ENCODE data around the gene SLC5A12. TPM values are rescaled to one million over a fixed set of nuclear protein-coding genes. Genes with fewer than 3 reads are reported as not detected.

SLC5A12 gene
- total and polyA plus RNA-seq, 10 of the 15 experiments (the other 5 are each of a cell fraction or from before 2014, with no cell fraction given): 0.06 to 0.15 TPM; not detected in 8

GRCh38 chr11:26675233-26675928, 46.5 kb downstream of the SLC5A12 start:
- Histone ChIP-seq H3K4me1 (ENCODE audit: control insufficient read depth, insufficient read depth, low read length) (no peaks in the 10 kb centered on the region), H3K27ac (ENCODE audit: control insufficient read depth, insufficient read depth) (no peak overlapping the region), H4K20me1 (ENCODE audit: control insufficient read depth, insufficient read depth) (no peaks in the 10 kb centered on the region), H3K4me3 (no peak overlapping the region), H3K9me3 (replicated peaks; ENCODE audit: control insufficient read depth, insufficient read depth, low read length) (no peaks in the 10 kb centered on the region), H3K9ac (ENCODE audit: control insufficient read depth, insufficient read depth, low read length) (no peak overlapping the region), H3K36me3 (ENCODE audit: control insufficient read depth in 2 of 2, insufficient read depth in 2 of 2, low read length in 1 of 2) (no peaks in the 10 kb centered on the region), H2AFZ (ENCODE audit: control insufficient read depth, low read depth, low read length) (0 out of 2 replicates have a peak overlapping the region, but pooled peaks have one; percentile 15), H3K27me3 (replicated peaks in 1 of 2; ENCODE audit: control insufficient read depth in 2 of 2, insufficient read depth in 2 of 2, low read length in 1 of 2) (no peaks in the 10 kb centered on the region), H3K79me2 (ENCODE audit: control insufficient read depth, insufficient read depth, low read length) (no peaks in the 10 kb centered on the region), H3K4me2 (ENCODE audit: control insufficient read depth, insufficient read depth) (no peak overlapping the region; the same call in 1 of the 2 replicates)
- BruUV-seq (replicated peaks): no TSS peak
- in situ Hi-C loops (cut with MboI) (no loop called here), intact Hi-C loops (cut with micrococcal nuclease; ENCODE audit: unreplicated experiment) (no loop called here)
- ATAC-seq (peak; percentile 55), DNase-seq (ENCODE audit: low read depth, low spot score) (no peak), FAIRE-seq (no peak)
- 0% methylated on average over 2 of the region's 2 CpGs for WGBS (ENCODE audit: insufficient coverage, insufficient replicate concordance, low lambda C conversion rate, missing lambda C conversion rate)
- ChIA-PET RAD21 (ENCODE audit: unreplicated experiment) (no interaction called here), CTCF (interaction anchor here (0.6 to 1.3 kb wide), 2 partner anchors 78 to 508 kb away, joined by 3 read pairs; no protein-coding TSS in a partner anchor), POLR2A (no interaction called here), SMC1A (ENCODE audit: uncharacterized antibody, unreplicated experiment) (no interaction called here)
- TF ChIP-seq RAD21 (IDR thresholded peaks at IDR 0.05; ENCODE audit: insufficient read depth, low read depth, low read length): no peak
- no peak for TF ChIP-seq ZBED1 (IDR thresholded peaks at IDR 0.05; ENCODE audit: borderline replicate concordance)
- no peak for TF ChIP-seq ZZZ3 (IDR thresholded peaks at IDR 0.05; ENCODE audit: control insufficient read depth, insufficient read length, low read depth)
- TF ChIP-seq E4F1 (IDR thresholded peaks at IDR 0.05; ENCODE audit: borderline replicate concordance, partially characterized antibody): no peak
- TF ChIP-seq EED (IDR thresholded peaks at IDR 0.05; ENCODE audit: low read depth): no peak
- TF ChIP-seq NFYA (IDR thresholded peaks at IDR 0.05; ENCODE audit: borderline replicate concordance, low read depth, low read length): no peak
- TF ChIP-seq PBX3 (IDR thresholded peaks at IDR 0.05; ENCODE audit: insufficient replicate concordance, low read depth, low read length): no peak
- no peak for TF ChIP-seq ATF7 (IDR thresholded peaks at IDR 0.05; ENCODE audit: low read depth)
- TF ChIP-seq RFX5 (IDR thresholded peaks at IDR 0.05; ENCODE audit: low read depth, low read length): no peak
- TF ChIP-seq BACH1 (IDR thresholded peaks at IDR 0.05; ENCODE audit: borderline replicate concordance): no peak
- no peak for TF ChIP-seq USF2 (IDR thresholded peaks at IDR 0.05; ENCODE audit: borderline replicate concordance, low read depth, low read length)
- TF ChIP-seq MAX (IDR thresholded peaks at IDR 0.05; ENCODE audit: low read depth, low read length): no peak
- no peak for TF ChIP-seq RB1 (IDR thresholded peaks at IDR 0.05; ENCODE audit: borderline replicate concordance)
- no peak for TF ChIP-seq YY1 (IDR thresholded peaks at IDR 0.05; ENCODE audit: low read depth, low read length)
- no peak for TF ChIP-seq RAD51 (IDR thresholded peaks at IDR 0.05)
- no peak for TF ChIP-seq CBX5 (IDR thresholded peaks at IDR 0.05; ENCODE audit: low read depth)

Measured in GM12878 (cell line).